Kidney (tissue), 14 donors: ENCODE results near the gene PDZD2. TPM values are rescaled to one million over a fixed set of nuclear protein-coding genes. Genes with fewer than 3 reads are reported as not detected.

Source experiments
- DNase-seq, 5 donors: peaks; one replicate each; pipeline ENCODE4 v3.0.0-alpha.2; 2013 to 2020
- FAIRE-seq: peaks from 2 replicates; lab custom pipeline; 2012; peaks lifted over from hg19 to GRCh38; lab: Jason Lieb, UNC
- H3K27ac ChIP-seq, 2 donors: one replicate each; pipeline ENCODE4 v1.7.0; 2013; ENCODE audit warnings: low read depth in 2 of 2, low read length in 2 of 2, inconsistent platforms in 1 of 2
- H3K27me3 ChIP-seq: one replicate; pipeline ENCODE4 v1.7.1; 2013; ENCODE audit warnings: low read length, inconsistent platforms; ENCODE audit not compliant: control insufficient read depth, insufficient read depth
- H3K36me3 ChIP-seq, 3 donors: one replicate each; pipeline versions ENCODE4 v1.7.0 to v1.7.1; 2013; ENCODE audit warnings: low read length in 3 of 3, control low read depth in 1 of 3, inconsistent platforms in 1 of 3; ENCODE audit not compliant: insufficient read depth in 3 of 3, control insufficient read depth in 2 of 3
- H3K4me1 ChIP-seq, 3 donors: one replicate each; pipeline versions ENCODE4 v1.7.0 to v1.7.1; 2013; ENCODE audit warnings: low read length in 3 of 3, inconsistent platforms in 1 of 3, low read depth in 1 of 3; ENCODE audit not compliant: control insufficient read depth in 2 of 3, insufficient read depth in 2 of 3
- H3K4me3 ChIP-seq, 3 donors: one replicate each; pipeline versions ENCODE4 v1.7.0 to v1.8.1; 2013; ENCODE audit warnings: low read length in 3 of 3, control low read depth in 1 of 3, inconsistent platforms in 1 of 3
- H3K9ac ChIP-seq, 3 donors: one replicate each; pipeline versions ENCODE4 v1.7.0 to v1.7.1; 2013; ENCODE audit warnings: low read length in 3 of 3, control low read depth in 1 of 3, inconsistent platforms in 1 of 3
- H3K9me3 ChIP-seq, 3 donors: one replicate each; pipeline versions ENCODE4 v1.7.0 to v1.7.1; 2013; ENCODE audit warnings: low read length in 3 of 3, control low read depth in 1 of 3, inconsistent platforms in 1 of 3; ENCODE audit not compliant: control insufficient read depth in 2 of 3, insufficient read depth in 1 of 3
- intact Hi-C: fragments of 100-400 bp; cut with DNase I; formaldehyde crosslinking; loops from one replicate; pipeline ENCODE4 v1.11.1; 2022
- polyA plus RNA-seq: library from polyadenylated mRNA; stranded (reverse); fragments of 350-450 nt; fragmentation: Illumina TruSeq; extraction: RNeasy Lipid Tissue Mini Kit (QIAGEN cat#74804); gene quantifications from one replicate; pipeline ENCODE4 v1.2.3, GENCODE V29; 2014; ENCODE audit warnings: low read depth, low replicate concordance; ENCODE audit not compliant: insufficient read depth
- total RNA-seq: library from RNA; stranded (reverse); fragmentation: NEBNext Ultra II Directional; extraction: Animal tissue kit (Norgen Biotek cat#: 25700); gene quantifications from one replicate; pipeline ENCODE4 v1.2.1, GENCODE V29; 2021
- TF ChIP-seq, protein P1 (sequence below): IDR thresholded peaks from 3 replicates; pipeline ENCODE4 v1.5.1; 2012; ENCODE audit warnings: mild to moderate bottlenecking, moderate library complexity, borderline replicate concordance; ENCODE audit not compliant: insufficient read depth; ENCODE audit errors: extremely low read depth
- donor health status: control.
- donor health status: control.
- donor health status: control.
- donor health status: control.
- donor health status: control.
- donor health status: DM: yes; HTN: yes; CAD: no.
- donor health status: Normal renal cell carcinoma (clear cell type).

The PDZD2 gene
- total and polyA plus RNA-seq, 2 donors from 2014 or later: 6.2 to 14.8 TPM

DNA sequence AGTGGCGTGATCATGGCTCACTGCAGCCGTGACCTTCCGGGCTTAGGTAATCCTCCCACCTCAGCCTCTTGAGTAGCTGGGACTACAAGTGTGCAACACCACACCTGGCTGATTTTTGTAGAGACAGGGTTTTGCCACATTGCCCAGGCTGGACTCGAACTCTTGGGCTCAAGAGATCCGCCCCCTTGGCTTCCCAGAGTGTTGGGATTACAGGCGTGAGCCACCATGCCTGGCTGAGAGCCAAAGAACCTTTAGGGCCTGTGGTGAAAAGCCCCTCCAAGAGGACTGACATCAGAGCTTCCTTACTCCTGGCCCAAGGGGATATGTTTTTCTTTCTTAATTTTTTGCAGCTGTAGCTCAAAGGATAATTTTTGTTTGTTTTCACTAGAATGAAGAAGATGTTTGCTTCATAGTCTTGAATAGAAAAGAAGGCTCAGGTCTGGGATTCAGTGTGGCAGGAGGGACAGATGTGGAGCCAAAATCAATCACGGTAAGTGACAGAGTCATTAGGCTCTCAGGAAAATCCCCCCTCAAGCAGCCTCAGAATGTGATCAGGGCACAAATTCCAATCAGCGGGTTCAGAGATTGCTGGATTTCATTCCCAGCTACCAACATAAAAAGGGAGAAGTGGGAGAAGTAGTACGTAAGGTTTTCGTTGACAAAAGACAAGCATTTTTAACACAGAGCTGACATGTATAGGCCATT lies 458.1 kb downstream of the PDZD2 start:
- no peak overlapping the region for H3K27ac ChIP-seq
- peak in 1 of 5 donors; percentile 29 for DNase-seq
- intact Hi-C loops: loop anchor here (10.0 kb wide), 1 partner anchor 512 kb away; no protein-coding TSS in a partner anchor
- no peaks in the 10 kb centered on the region for H3K9me3 ChIP-seq
- FAIRE-seq: no peak
- no peaks in the 10 kb centered on the region for H3K27me3 ChIP-seq
- TF ChIP-seq, protein P1, sequence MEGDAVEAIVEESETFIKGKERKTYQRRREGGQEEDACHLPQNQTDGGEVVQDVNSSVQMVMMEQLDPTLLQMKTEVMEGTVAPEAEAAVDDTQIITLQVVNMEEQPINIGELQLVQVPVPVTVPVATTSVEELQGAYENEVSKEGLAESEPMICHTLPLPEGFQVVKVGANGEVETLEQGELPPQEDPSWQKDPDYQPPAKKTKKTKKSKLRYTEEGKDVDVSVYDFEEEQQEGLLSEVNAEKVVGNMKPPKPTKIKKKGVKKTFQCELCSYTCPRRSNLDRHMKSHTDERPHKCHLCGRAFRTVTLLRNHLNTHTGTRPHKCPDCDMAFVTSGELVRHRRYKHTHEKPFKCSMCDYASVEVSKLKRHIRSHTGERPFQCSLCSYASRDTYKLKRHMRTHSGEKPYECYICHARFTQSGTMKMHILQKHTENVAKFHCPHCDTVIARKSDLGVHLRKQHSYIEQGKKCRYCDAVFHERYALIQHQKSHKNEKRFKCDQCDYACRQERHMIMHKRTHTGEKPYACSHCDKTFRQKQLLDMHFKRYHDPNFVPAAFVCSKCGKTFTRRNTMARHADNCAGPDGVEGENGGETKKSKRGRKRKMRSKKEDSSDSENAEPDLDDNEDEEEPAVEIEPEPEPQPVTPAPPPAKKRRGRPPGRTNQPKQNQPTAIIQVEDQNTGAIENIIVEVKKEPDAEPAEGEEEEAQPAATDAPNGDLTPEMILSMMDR: no peak
- no peak overlapping the region for H3K9ac ChIP-seq
- peaks cover 0 to 8% (median 0%) of the 10 kb centered on the region in 3 donors for H3K4me1 ChIP-seq
- H3K36me3 ChIP-seq: peaks cover 3 to 32% (median 25%) of the 10 kb centered on the region in 3 donors
- no peak overlapping the region for H3K4me3 ChIP-seq

DNA sequence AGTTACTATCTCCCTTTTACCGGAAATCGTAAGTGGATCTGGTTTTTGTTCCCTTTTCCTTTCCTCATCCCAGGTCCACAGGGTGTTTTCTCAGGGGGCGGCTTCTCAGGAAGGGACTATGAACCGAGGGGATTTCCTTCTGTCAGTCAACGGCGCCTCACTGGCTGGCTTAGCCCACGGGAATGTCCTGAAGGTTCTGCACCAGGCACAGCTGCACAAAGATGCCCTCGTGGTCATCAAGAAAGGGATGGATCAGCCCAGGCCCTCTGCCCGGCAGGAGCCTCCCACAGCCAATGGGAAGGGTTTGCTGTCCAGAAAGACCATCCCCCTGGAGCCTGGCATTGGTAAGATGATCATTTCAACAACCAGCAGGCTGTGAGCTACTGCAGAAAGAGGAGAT lies 459.4 kb downstream of the PDZD2 start:
- TF ChIP-seq, protein P1: no peak
- Histone ChIP-seq H3K4me3 (no peak overlapping the region), H3K4me1 (peaks cover 0 to 5% (median 0%) of the 10 kb centered on the region in 3 donors), H3K36me3 (peaks cover 6 to 32% (median 28%) of the 10 kb centered on the region in 3 donors), H3K27me3 (no peaks in the 10 kb centered on the region), H3K9ac (no peak overlapping the region), H3K27ac (peak overlapping the region in 1 of 2 donors; percentile 34), H3K9me3 (no peaks in the 10 kb centered on the region)
- peak in 3 of 5 donors; percentile 27 to 58 (median 45) for DNase-seq
- no peak for FAIRE-seq
- intact Hi-C loops: loop anchor here (10.0 kb wide), 1 partner anchor 513 kb away; no protein-coding TSS in a partner anchor

DNA sequence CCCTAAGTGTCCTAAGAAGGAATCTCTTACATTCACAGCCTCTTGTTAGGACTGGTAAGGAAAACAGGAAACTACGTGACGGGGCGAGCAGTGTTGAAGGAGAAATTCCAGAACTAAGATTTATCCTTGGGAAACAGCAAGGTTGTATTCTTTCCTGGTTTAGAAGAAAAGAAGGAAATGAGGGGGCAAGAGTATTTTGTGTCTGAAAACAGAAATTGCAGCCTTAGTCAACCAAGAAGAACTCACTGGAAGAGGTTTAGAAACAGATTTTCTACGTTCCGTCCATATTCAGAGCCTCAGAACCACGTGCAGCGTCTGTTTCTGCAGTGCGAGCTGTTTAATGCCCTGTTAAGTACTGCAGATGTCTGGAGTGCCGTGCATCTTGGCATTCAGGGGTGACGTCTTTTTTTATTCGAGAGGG lies 460.0 kb downstream of the PDZD2 start:
- intact Hi-C loops: loop anchor here (10.0 kb wide), 1 partner anchor 514 kb away; no protein-coding TSS in a partner anchor
- FAIRE-seq: no peak
- no peaks in the 10 kb centered on the region for H3K27me3 ChIP-seq
- no peak overlapping the region for H3K4me3 ChIP-seq
- peaks cover 0 to 5% (median 0%) of the 10 kb centered on the region in 3 donors for H3K4me1 ChIP-seq
- DNase-seq: peak in 2 of 5 donors; percentile 46 to 69
- no peaks in the 10 kb centered on the region for H3K9me3 ChIP-seq
- TF ChIP-seq, protein P1: no peak
- peaks cover 6 to 36% (median 33%) of the 10 kb centered on the region in 3 donors for H3K36me3 ChIP-seq
- peak overlapping the region; percentile 36 to 64 for H3K27ac ChIP-seq
- H3K9ac ChIP-seq: no peak overlapping the region
